Measurements from ENCODE around the gene HMGCS2. TPM values are rescaled to one million over a fixed set of nuclear protein-coding genes. Genes with fewer than 3 reads are reported as not detected.

The HMGCS2 gene
- total RNA-seq, 1 experiment from 2014 or later, result not detected

DNA sequence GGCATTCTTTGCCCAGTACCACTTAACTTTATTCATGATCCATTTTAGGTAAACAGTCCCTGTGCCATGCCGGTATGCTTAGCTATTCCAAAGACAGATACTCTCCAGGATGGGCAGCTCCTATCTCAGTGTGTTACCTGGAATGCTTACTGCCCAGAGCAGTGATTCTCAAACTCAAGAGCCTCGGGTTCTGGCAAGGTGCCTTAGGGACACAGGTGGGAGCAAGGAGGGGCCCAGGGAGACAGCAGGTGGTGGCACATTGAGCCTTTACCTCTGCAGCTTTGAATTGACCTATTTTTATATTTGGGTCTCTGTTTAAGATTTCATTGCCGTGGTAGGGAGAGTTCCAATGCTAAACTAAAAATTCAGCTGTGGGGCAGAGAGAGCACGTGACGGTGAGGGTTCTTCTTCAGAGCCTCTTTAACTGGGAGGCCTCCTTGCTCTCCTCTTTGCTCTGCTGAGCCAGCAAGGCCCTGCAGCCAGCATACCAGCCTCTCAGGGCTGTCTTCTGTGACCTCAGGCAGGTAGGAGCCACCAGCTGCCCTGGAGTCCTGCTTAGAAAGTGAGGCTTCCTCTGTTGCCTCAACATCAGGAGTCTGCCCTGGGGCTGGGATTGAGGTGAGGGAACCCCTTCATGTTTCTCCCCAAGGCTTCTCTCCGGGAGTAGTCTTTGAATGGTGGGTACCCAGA lies 36.8 kb downstream of the HMGCS2 start:
- no peaks in the 10 kb centered on the region for H3K27me3 Mint-ChIP-seq (ENCODE audit: unreplicated experiment)
- peaks cover 36% of the 10 kb centered on the region for H3K36me3 Mint-ChIP-seq (ENCODE audit: insufficient read depth, unreplicated experiment)
- no TSS peak for BruUV-seq (replicated peaks)
- H3K27ac Mint-ChIP-seq (ENCODE audit: unreplicated experiment), result no peak overlapping the region
- no peaks in the 10 kb centered on the region for H3K9me3 Mint-ChIP-seq (ENCODE audit: low read depth, unreplicated experiment)
- peaks cover 57% of the 10 kb centered on the region for H3K4me1 Mint-ChIP-seq (ENCODE audit: low read depth, unreplicated experiment)
- CTCF ChIA-PET, result interaction anchor here (1.3 kb wide), 1 partner anchor 56 kb away, joined by 4 read pairs; no protein-coding TSS in a partner anchor
- TF ChIP-seq, protein P1, sequence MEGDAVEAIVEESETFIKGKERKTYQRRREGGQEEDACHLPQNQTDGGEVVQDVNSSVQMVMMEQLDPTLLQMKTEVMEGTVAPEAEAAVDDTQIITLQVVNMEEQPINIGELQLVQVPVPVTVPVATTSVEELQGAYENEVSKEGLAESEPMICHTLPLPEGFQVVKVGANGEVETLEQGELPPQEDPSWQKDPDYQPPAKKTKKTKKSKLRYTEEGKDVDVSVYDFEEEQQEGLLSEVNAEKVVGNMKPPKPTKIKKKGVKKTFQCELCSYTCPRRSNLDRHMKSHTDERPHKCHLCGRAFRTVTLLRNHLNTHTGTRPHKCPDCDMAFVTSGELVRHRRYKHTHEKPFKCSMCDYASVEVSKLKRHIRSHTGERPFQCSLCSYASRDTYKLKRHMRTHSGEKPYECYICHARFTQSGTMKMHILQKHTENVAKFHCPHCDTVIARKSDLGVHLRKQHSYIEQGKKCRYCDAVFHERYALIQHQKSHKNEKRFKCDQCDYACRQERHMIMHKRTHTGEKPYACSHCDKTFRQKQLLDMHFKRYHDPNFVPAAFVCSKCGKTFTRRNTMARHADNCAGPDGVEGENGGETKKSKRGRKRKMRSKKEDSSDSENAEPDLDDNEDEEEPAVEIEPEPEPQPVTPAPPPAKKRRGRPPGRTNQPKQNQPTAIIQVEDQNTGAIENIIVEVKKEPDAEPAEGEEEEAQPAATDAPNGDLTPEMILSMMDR (IDR thresholded peaks at IDR 0.05; ENCODE audit: unreplicated experiment), result no peak
- no peak overlapping the region for H3K4me3 Mint-ChIP-seq (ENCODE audit: low read depth, unreplicated experiment)
- DNase-seq, result no peak
- intact Hi-C loops (cut with micrococcal nuclease; ENCODE audit: unreplicated experiment), result loop anchor here (10.0 kb wide), 1 partner anchor 57 kb away; no protein-coding TSS in a partner anchor

DNA sequence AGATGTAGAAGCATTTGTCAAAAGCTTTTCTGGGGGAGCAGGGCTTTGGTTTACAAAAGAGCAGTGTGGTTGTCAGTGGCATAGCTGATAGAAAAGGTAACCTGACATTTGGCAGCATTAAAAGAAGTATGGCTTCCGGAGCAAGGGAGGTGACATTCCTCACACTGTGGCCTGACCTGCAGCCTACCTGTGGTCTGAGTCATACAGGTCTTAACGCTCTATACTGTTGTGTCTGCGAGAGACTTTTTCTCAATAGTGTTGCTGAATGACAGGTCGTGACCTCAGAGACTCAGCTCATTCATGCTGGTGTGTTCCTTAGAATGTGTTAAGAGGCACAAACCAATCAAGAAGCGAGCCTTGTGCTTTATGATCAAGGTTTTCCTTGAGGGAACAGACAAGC lies 37.6 kb downstream of the HMGCS2 start:
- intact Hi-C loops (cut with micrococcal nuclease; ENCODE audit: unreplicated experiment), result loop anchor here (10.0 kb wide), 1 partner anchor 56 kb away; no protein-coding TSS in a partner anchor
- peaks cover 53% of the 10 kb centered on the region for H3K4me1 Mint-ChIP-seq (ENCODE audit: low read depth, unreplicated experiment)
- no peaks in the 10 kb centered on the region for H3K9me3 Mint-ChIP-seq (ENCODE audit: low read depth, unreplicated experiment)
- no peak overlapping the region for H3K27ac Mint-ChIP-seq (ENCODE audit: unreplicated experiment)
- H3K36me3 Mint-ChIP-seq (ENCODE audit: insufficient read depth, unreplicated experiment), result peaks cover 38% of the 10 kb centered on the region
- TF ChIP-seq, protein P1 (IDR thresholded peaks at IDR 0.05; ENCODE audit: unreplicated experiment), result no peak
- CTCF ChIA-PET, result interaction anchor here (1.3 kb wide), 1 partner anchor 55 kb away, joined by 4 read pairs; no protein-coding TSS in a partner anchor
- no peak for DNase-seq
- no TSS peak for BruUV-seq (replicated peaks)
- no peaks in the 10 kb centered on the region for H3K27me3 Mint-ChIP-seq (ENCODE audit: unreplicated experiment)
- no peak overlapping the region for H3K4me3 Mint-ChIP-seq (ENCODE audit: low read depth, unreplicated experiment)

DNA sequence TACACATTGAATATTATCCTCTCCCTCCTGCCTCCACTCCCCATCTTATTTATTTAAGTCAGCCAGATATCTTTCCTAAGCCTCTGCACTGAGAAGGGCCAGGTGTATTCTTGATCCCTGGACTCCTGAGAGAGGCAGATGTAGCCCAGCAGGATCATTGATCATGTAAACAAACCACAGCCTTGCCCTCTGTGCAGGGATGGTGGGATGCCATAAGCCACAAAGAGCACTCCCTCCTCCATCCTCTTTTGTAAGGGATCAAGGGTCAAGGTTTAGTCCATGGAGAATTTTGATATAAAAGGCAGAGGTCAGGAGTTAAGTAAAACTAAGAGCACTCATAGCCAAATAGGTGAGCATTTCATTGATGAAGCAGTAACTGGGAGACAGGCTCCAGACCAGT lies 39.7 kb downstream of the HMGCS2 start:
- intact Hi-C loops (cut with micrococcal nuclease; ENCODE audit: unreplicated experiment), result no loop called here
- Mint-ChIP-seq H3K4me1 (ENCODE audit: low read depth, unreplicated experiment) (peaks cover 44% of the 10 kb centered on the region), H3K9me3 (ENCODE audit: low read depth, unreplicated experiment) (no peaks in the 10 kb centered on the region), H3K27me3 (ENCODE audit: unreplicated experiment) (no peaks in the 10 kb centered on the region), H3K4me3 (ENCODE audit: low read depth, unreplicated experiment) (no peak overlapping the region), H3K36me3 (ENCODE audit: insufficient read depth, unreplicated experiment) (peaks cover 27% of the 10 kb centered on the region), H3K27ac (ENCODE audit: unreplicated experiment) (no peak overlapping the region)
- BruUV-seq (replicated peaks), result no TSS peak
- TF ChIP-seq, protein P1 (IDR thresholded peaks at IDR 0.05; ENCODE audit: unreplicated experiment), result no peak
- DNase-seq, result no peak
- CTCF ChIA-PET, result no interaction called here

DNA sequence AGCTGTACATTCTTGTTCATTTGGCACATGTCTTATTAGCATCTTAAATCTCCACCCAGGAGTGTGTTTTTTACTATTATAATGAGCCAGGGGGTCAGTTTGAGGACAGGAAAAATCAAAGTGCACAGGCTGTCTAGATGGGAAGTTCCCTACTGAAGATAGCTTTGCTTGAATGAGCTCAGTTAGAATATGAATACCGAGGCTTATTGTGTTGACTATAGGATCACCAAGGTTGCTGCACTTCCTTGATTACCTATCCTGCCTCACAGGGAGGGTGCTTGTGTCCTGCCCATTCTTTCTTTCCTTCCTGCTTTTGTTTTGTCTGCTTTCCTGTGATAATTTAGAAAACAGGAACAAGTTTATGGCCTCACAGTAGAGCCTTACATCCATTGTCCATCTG lies 40.7 kb downstream of the HMGCS2 start:
- Mint-ChIP-seq H3K27me3 (ENCODE audit: unreplicated experiment) (no peaks in the 10 kb centered on the region), H3K4me1 (ENCODE audit: low read depth, unreplicated experiment) (peaks cover 44% of the 10 kb centered on the region), H3K36me3 (ENCODE audit: insufficient read depth, unreplicated experiment) (peaks cover 25% of the 10 kb centered on the region), H3K4me3 (ENCODE audit: low read depth, unreplicated experiment) (no peak overlapping the region), H3K9me3 (ENCODE audit: low read depth, unreplicated experiment) (no peaks in the 10 kb centered on the region), H3K27ac (ENCODE audit: unreplicated experiment) (no peak overlapping the region)
- CTCF ChIA-PET, result no interaction called here
- BruUV-seq (replicated peaks), result no TSS peak
- TF ChIP-seq, protein P1 (IDR thresholded peaks at IDR 0.05; ENCODE audit: unreplicated experiment), result no peak
- intact Hi-C loops (cut with micrococcal nuclease; ENCODE audit: unreplicated experiment), result no loop called here
- no peak for DNase-seq
